GM21786 (cell line): ENCODE measurements around the gene PCGF3.
"Not testable (repeated sequence)": the region's sequence is repeated elsewhere in the genome, so short reads cannot be mapped to it uniquely, and the experiment has no call there.

ENCODE experiments used
- ATAC-seq: cut with Tn5 transposase; IDR thresholded peaks from one replicate; pipeline ENCODE4 v1.9.1; 2021; ENCODE audit not compliant: unreplicated experiment

PCGF3 gene

DNA sequence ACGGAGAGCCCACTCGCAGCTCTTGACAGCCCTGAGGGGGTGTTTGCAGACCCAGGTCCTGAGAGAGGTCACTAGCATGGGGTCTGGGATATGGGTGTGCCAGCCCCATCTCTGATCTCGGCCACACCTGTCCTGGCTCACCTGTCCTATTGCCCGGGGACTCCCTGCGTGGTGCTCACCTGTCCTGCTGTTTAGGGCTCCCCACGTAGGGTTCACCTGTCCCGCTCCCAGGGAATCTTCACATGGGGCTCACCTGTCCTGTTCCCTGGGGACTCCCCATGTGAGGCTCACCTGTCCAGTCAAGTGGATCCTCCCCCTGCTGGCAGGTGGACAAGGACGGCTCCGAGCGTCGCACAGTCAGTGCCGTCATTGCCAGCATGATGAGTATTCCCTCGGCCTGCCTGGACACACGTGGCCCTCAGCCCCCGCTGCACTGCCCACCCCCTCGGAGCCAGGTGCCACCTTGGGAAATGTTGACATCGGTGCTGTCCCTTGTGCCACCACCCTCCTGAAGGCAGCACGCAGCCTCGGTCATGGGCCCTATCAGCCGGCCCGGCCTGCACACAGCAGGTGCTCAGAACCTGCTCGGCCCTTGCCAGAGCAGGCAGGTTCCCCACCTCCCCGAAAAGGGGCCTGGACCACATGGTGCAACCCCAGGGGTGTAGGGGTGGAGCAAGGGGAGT is 23.0 kb upstream of the PCGF3 start:
- no peak for ATAC-seq

DNA sequence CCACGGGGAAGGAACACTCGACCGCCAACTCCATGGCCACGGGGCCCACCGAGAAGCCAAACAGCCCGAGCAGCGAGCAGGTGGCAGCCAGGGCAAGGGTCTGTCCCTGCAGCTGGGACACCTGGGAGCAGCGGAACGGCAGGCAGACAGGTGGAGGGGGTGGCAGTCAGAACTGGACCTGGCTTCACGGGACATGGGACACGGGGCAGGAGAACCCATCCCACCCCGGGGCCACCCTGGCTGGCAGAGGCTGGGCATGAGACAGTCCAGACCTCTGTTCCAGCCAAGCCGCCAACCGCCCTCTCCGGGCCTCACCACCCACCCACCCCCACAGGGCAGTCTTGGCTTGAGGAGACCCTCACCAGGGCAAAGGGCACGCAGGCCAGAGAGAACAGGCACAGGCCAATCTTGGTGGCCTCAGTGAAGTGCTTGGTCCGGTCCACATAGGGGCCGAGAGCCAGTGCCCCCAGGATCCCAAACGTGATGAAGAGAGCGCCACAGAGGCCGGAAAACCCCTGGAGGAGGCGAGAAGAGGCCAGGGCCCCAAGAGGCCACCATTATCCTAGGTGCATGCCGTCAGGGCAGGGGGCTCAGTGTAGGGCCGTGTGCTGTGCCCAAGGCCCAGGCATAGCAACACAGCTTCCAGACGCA is 22.3 kb upstream of the PCGF3 start:
- no peak for ATAC-seq

DNA sequence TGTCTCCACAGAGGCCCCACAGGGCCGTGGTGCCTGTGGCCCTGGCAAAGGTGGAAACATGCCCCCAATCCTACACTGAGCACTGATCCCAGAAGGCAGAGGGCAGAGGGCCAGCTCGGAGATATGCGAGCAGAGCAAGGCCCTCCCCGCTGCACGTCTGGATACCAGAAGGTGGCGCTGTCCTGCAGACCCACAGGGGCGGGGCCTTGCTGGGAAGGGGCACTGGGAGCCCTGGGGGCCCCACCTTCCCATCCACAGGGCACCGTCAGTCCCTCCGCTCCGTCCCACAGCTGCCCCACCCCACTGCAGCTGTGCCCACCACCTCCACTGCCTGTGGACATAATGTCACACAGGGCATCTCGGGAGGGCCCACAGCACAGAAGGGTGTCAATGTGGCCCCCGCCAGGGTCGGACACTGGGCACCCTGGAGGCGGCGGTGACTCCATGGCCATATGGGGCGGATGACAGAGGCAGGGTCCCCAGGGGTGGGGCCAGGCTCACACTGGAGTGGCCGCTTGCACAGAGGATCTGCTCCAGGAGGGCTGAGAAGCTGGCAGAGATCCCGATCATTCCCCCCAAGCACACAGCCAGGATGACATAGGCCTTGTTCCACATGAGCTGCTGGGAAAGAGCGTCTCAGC is 21.5 kb upstream of the PCGF3 start:
- peak; percentile 34 for ATAC-seq

DNA sequence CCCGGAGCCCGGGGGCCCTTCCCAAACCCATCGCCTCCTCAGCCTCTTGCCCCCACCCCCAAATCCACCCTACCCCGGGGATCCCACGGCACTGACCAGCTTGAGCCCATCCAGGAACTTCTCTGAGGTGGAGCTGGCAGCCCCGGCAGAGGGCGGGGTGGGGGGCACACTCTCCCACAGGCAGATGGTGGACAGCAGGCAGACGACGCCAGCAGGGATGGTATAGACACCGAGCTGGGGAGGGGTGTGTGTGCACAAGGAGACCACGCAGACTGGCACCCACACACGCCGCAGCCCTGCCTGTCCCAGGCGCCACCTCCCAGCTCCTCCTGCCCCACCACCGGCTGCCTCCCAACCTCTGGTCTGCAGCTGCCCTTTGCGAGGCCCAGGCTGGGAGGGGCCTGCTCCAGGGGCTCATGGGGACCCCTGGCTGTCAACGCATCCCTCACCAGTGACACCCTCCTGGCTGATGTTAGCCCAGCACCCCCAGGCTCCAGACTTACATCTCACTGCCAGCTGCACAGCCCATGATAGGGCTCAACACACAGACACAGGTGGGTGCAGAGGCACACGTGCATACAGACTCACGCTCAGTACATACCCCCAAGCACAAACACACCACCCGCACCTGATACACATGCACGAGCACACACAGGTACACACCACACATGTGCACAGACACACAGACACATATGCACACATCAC is 20.9 kb upstream of the PCGF3 start:
- no peak for ATAC-seq

DNA sequence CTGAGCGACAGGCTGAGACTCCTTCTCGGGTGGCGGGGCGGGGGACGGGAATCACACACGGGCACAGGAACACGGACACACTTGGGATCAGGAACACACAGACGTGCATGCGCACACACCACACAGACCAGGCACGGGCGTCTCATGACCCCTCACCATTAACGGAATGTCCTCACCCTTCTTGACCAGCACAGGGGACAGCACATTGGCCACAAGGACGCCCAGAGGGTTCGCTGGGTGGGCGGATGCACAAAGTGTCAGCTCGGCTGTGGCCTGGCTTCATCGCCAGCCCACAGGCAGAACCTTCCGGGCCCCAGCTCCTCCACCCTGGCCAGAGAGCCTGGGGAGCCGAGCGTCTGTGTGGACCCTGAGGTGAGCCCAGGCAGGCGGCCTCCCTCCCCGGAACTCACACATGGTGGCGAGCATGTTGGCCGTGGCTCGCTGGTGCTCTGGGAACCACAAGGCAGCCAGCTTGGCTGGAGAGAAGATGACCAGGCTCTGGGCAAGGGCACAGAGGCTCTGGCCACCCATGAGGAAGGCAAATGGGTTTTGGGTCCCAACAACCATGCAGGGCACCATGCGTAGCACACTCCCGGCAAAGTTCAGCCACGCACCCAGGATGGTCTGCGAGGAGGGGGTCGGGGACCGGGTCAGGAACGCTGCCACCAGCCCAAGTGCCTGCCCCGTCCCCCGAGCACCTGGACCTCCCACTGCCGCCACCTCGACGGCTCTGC is 19.8 kb upstream of the PCGF3 start:
- no peak for ATAC-seq

DNA sequence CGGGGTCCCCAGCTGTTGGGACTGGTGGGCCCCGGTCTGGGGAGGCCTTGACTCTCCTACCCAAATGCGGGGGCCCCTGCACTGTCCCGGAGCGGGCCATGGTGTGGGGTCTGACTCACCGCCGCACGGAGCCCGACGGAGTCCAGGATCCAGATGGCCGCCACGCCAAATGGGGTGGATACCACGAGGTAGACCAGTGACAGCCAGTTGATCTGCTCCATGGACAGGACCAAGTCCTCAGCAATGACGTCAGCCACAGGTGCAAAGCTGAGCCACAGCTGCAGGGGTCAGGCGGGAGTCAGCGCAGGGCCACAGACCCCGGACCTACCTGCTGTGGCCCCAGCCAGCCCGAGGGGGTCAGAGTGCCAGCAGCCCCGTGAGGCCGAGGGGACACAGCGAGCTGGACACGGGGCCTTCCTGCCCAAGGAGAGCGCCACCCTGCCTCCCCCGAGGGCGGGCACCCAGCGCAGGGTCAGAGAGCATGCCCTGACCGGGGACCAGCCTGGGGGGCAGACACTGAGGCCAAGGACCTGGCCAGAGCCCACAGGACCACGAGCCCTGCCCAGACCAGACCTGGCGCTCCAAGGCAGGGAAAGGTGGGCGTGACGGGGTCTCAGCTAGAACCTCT is 19.1 kb upstream of the PCGF3 start:
- ATAC-seq: no peak

DNA sequence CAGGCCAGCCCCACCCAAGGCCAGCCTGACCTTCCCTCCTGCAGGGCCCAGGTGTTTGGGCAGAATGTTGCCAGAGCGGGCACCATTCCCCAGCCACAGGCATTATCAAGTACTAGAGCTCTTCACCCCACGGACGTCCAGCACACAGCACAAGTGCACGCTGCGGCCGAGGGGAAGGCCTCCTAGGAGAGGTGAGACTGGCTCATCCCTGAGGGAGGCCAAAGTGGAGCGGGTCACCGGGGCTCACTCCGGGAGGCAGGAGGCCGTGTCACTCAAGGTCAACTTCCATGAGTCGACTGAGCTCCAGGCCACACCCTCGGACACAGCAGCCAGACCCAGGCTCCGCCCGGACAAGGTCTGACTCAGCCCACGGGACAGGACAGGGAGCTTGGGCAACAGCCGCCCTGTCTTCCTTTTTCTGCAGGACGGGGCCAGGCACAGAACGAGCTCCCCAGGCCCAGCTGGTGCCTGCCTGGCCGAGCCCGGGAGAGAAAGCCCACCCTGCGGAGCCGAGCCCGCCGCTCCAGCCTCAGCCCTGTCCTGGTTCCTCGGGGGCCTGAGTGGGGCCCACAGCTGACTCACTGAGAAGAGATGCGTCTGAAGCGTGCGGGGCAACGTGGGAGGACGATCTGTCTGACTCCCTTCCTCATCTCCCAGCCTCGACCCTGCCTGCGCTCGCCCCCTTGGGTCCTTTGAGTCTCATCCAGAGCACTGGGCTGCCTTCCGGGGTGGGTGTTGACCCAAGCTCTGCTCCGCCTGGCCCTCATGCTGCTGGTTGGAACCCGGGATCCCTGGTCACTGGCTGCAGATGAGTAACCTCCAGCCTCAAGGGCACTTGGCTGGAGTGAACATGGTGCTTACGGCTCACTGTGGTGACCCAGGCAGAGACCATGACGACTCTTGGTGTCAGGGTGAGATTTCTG is 18.3 kb upstream of the PCGF3 start:
- ATAC-seq: no peak

DNA sequence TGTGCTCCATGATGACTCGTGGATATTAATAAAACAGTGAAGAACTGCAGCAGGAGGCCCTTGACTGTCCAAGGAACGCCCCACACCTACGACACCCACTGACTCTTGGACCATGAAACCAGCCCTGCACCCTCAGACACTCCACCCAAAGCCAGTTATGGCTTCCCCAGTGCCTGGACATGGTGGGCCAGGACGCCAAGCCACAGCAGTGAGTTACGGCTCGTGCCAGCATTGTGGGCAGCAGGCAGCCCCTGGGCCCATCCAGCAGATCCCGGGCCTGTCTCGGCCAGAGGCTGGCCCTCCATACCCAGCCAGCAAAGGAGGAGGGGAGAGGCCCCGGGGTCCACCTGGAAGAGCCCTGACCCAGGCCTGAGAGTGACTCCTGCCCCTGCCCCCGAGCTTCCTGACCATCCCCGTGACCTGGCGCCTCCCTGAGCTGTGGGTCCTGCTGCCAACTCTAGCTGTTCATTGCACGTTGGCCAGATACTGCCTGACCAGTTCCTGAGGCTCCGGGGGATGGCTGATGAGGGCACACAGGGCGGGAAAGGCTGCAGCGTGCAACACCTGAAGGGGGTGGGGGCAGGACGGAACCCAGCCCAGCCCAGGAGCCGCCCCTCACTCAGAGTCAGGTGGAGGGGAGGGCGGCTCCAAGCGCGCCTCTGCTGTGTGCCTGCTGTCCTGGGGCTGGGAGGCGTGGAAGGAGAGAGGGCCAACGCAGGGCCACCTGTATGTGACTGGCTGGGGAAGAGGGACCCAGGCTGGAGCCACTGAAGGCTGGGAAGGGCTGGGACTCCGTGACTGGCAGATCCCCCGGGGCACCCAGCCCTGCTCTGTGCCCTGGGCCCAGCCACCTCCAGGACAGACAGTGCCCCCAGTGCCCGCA is 17.4 kb upstream of the PCGF3 start:
- ATAC-seq: no peak

DNA sequence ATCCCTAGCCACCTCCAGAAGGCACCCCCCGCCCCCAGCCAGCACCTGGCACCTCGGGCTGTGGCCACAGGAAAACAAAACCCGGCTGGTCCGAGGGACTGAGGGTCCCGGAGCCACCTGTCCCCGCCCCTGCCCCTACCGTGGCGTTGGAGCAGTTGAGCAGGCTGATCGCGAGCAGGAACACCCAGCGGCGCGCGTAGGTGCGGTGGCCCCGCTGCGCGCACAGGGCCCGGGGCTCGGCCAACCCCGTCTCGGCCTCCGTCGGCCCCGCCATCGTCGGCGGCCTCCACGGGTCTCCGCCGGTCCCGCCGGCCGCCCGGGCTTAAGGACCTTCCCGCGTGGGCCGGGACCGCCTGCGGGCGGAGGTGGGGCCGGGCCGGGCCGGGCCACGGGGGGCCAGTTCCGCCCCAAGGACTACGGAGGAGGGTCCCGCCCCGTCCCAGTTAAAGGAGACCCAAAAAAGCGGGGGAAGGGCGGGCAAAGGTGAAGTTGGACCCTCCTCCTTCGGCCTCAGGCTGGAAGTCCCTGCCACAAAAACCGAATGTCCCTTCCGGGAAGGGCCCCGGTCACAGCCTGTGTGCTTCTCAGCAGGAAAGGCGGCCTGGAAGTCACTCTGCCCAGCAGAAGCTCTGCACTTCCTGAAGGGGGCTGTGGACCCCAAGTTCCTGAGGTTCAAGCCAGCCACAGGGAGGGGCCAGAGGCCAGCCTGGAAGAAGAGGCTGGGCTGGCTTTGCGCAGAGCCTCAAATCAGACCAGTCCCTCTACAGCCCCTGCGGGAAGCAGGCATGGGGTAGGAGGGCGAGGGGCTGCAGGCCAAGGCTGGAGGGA is 16.6 kb upstream of the PCGF3 start, which contains the start of gene SLC49A3:
Gene SLC49A3, minus strand, starts transcription at position 298 of the 828 bp plus-strand sequence. Its CDS starts 24 bp downstream, at position 274.
- ATAC-seq: no peak

DNA sequence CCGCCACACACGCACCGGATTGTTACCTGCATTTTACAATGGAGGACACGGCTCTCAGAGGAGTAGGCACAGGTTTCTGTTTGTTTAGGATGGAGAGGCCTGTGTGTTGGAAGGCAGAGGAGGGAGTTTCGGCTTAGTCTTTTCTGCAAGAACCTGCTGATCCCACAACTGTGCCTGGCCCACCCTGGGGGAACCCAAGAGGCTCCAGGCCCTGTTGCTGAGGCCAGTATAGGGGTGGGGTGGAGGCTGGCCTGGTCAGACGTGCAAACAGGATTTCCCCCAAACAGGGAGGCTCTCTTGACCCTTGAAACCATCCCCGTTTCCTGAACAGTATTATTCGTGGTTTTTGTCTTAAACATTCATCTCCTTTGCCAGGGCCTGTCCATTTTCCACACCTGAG is 15.9 kb upstream of the PCGF3 start:
- no peak for ATAC-seq

DNA sequence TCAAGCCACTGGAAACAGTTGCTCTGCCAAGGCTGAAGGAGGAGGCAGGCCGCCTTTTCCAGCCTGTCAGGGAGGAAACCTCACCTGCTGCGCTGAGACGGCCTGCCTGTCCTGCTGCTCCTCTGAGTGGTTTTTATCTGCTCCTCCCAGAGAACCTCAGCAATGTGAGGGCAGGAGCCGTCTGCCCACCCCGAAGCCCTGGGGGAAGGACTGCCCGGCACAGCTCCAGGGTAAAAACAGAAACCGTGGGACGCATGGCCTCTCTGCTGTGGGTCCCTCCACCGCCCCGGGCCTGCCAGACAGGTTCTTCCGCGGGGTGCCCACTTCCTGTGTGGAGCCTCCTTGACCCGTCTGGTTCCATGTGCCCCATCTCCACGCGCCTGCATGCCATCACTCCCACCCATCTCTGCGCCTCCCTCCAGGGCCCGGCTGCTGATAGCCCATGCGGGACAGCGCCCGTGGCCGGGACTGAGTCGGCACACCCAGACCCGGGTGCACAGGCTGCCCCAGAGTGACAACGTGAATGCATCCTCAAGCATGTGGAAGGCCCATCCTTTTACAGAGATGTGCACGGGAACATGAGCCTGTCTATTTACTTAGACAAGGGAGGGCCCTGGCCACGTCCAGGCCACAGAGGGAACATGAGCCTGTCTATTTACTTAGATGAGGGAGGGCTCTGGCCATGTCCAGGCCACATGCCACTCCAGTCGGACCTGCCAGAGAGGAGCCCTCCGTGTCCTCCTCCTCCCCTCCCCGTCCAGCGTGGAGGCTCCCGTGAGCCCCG is 12.7 kb upstream of the PCGF3 start:
- ATAC-seq: no peak

DNA sequence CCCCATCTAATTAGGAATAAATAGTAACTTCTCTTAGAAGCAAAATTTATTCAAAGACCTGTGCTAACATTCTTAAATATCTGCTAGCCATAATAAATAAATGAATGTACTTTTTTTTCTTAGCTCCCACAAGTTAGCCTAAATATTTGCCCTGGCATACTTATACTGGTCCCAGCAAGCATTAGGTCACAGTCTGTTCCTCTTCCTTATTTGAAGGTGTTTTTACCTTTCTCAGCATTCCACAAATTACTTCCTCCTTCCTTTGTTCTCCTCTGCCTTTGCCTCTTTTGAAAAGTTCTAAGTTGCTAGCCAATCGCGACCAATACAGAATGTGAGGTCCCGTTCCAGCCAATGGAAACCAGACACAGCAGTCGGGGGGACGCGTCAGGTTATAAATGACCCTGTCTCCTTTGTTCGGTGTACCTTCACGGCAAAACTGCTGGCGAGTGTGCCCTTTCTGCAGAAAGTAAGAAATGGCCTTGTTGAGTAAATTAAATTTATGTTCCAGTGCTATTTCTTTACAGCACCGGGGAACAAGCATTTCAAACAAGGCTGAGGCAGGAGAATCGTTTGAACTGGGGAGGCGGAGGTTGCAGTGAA is 11.2 kb upstream of the PCGF3 start:
- not testable (repeated sequence) for ATAC-seq

DNA sequence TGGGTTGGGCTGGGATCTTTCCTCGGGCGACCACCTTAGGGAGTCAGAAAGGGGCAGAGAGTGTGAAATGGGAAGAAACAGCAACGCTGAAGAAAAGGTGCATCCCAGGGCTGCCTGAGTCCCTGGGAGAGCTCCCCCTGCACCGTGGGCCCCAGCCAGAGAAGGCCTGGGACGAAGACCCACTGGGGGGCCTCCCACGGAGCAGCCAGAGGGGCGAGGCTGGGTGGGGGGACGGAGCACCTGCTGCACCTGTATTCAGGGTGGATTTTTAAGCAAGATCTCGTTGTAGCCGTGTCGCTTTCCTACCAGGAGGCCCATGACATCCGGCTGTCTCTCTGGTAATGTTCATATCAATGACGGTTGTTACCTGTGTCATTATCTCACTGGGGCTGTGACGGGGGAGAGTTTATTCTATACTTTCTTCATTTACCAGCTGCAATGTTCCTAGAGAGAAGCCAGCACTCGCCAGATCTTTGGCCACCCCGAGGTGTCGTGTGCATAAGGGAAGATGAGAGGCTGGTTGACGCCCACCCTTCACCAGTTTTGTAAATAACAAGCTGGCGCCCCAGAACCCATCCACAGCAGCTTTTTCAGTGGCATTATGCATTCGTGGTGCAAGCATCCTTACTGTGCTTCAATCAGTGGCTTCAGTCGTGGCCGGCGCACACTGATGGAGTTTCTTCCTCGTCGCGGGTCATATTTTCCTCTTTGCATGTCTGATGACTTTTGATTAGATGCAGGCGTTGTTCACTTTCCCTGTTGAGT is 5.6 kb upstream of the PCGF3 start:
- ATAC-seq: no peak

DNA sequence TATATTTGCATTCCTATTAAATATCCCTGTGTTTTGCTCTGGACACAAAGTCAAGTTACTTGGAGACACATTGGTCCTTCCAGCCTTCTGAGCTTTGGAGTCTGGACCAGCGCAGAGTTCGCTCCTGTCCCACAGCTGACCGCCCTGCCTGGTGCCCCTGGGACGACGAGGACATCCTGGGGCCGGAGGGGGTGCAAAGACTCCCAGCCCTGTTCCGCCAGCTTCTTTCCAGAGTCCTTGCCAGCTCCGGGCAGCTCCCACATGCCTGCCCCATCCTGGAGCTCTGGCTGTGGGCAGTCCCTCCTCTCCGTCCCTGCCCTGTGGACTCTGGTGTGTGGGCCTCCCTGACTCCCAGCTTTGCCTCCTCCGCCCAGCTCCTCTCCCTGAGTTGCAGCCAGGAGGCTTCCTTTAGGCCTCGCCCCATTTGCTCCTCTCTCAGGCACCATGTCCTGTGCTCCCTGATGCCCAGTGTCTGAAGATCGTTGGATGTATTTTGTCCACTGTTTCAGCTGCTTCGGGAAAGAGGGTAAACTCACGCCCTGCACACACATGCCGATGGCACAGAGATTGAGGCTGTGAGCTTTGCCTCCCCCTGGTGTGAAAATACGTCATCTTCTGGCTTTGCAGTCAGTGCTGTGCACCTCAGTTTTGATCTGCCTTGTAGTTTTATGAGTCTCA is 4.9 kb upstream of the PCGF3 start:
- ATAC-seq: no peak

DNA sequence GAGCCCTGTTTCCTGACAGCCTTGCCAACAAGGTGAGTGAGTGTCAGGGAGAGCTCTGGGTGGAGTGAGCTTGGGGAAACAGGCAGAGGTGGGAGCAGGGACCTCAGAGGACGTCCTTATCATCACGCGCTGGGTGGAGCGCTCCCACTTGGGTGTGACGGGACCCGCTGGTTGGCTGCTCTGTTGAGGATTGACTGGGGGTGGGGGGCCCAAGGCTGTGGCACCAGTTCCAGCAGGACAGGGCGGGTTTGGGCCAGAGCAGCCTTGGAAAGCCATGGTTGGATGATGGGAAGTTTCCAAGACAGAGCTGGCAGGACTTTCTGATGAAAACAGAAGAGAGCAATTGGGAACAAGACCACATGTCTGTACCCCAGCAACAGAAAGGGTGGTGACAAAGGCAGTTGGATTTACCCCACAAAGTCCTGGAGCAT is 3.0 kb upstream of the PCGF3 start:
- no peak for ATAC-seq
